ENCODE data around the gene CSF2RB. TPM values are rescaled to one million over a fixed set of nuclear protein-coding genes. Genes with fewer than 3 reads are reported as not detected.

The CSF2RB gene
- total RNA-seq, 2 donors from 2014 or later, result not detected

DNA sequence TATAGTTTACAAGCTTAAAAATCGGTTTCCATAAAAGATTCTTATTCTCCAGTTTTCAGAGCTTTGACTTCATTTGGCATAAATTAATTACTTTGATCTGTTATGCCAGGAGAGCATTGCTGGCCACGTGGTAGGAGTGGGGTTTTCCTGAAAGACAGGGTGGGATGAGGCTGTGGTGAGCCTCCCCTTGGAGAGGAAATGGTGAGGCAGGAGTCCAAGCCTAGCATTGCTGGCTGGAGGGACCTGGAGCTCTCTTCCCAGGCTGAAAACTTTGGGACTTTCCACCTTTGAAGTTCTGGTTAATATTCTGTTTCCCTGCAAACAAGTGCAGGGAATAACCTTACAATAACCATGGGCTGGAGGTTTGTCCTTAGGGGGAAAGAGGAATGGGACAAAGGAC, 21.1 kb upstream of the CSF2RB start:
- Histone ChIP-seq H3K27me3 (ENCODE audit: control insufficient read depth, insufficient read depth, low read length, poor library complexity, severe bottlenecking) (no peaks in the 10 kb centered on the region), H3K4me1 (ENCODE audit: control insufficient read depth, insufficient read depth, low read length) (no peaks in the 10 kb centered on the region), H3K4me3 (ENCODE audit: low read length) (no peak overlapping the region), H3K36me3 (ENCODE audit: control insufficient read depth, insufficient read depth, low read length) (no peaks in the 10 kb centered on the region), H3K27ac (ENCODE audit: low read depth, low read length) (no peak overlapping the region), H3K9me3 (ENCODE audit: control insufficient read depth, low read length) (peaks cover 14% of the 10 kb centered on the region), H3K9ac (ENCODE audit: extremely low read depth, low read length, poor library complexity, severe bottlenecking) (no peak overlapping the region)
- no peak overlapping the region for H3K27ac Mint-ChIP-seq
- H3K36me3 Mint-ChIP-seq (ENCODE audit: low read depth), result no peaks in the 10 kb centered on the region
- H3K4me1 Mint-ChIP-seq, result no peaks in the 10 kb centered on the region
- H3K27me3 Mint-ChIP-seq (ENCODE audit: insufficient read depth), result peaks cover 16% of the 10 kb centered on the region
- DNase-seq, result no peak
- no peak overlapping the region for H3K4me3 Mint-ChIP-seq
- peaks cover 24% of the 10 kb centered on the region for H3K9me3 Mint-ChIP-seq
- WGBS, 2 experiments (ENCODE audit: insufficient coverage in 1 of 2, insufficient read length in 1 of 2), result 57 to 63% methylated on average over 1 to 2 of the region's 2 CpGs
- TF ChIP-seq CTCF (conservative IDR thresholded peaks at IDR 0.05), result no peak

DNA sequence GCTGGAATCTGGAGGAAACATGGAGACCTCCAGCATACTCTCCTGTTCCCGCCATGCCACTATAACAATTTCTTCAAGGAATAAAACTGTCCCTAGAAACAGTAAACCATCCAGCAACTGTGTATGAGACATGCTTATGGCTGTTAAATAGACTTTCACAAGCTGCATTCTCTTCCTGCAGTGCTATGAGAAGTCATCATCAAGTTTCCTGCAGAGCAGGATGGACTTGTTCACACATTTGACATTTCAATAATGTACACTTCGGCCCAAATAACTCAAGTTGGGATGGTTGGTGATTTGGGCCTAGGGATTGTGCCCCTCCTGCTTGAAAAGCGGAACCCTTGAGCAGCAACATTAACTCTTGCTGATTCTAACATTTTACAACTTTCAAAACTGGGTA, 20.2 kb upstream of the CSF2RB start:
- no peaks in the 10 kb centered on the region for H3K36me3 Mint-ChIP-seq (ENCODE audit: low read depth)
- H3K27me3 Mint-ChIP-seq (ENCODE audit: insufficient read depth), result peaks cover 16% of the 10 kb centered on the region
- Histone ChIP-seq H3K27ac (ENCODE audit: low read depth, low read length) (no peak overlapping the region), H3K36me3 (ENCODE audit: control insufficient read depth, insufficient read depth, low read length) (no peaks in the 10 kb centered on the region), H3K9me3 (ENCODE audit: control insufficient read depth, low read length) (peaks cover 14% of the 10 kb centered on the region), H3K4me3 (ENCODE audit: low read length) (no peak overlapping the region), H3K4me1 (ENCODE audit: control insufficient read depth, insufficient read depth, low read length) (no peaks in the 10 kb centered on the region), H3K9ac (ENCODE audit: extremely low read depth, low read length, poor library complexity, severe bottlenecking) (no peak overlapping the region), H3K27me3 (ENCODE audit: control insufficient read depth, insufficient read depth, low read length, poor library complexity, severe bottlenecking) (no peaks in the 10 kb centered on the region)
- TF ChIP-seq CTCF (conservative IDR thresholded peaks at IDR 0.05), result no peak
- H3K4me3 Mint-ChIP-seq, result no peak overlapping the region
- H3K27ac Mint-ChIP-seq, result no peak overlapping the region
- H3K9me3 Mint-ChIP-seq, result peaks cover 25% of the 10 kb centered on the region
- no peaks in the 10 kb centered on the region for H3K4me1 Mint-ChIP-seq
- 88 to 94% methylated on average over 2 to 3 of the region's 3 CpGs for WGBS, 2 experiments (ENCODE audit: insufficient coverage in 1 of 2, insufficient read length in 1 of 2)
- no peak for DNase-seq

DNA sequence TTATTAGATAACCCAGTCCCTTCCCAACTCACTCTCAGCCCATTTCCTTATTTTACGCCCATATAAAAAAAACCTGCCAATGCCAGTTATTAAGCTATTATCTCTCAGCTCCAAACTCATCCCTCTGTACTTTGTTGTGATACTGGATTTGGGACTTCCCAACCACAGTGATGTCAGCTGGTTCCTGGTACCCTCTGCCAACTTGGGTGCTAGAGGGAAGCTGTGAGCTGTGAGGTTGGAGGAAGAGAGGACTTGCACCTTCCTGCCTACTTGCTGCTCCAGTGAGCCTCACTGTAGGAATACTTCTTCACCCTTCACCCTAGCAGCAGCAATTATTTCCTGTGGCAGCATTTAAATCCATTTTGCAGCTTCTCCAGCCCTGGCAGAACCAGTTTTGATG, 19.2 kb upstream of the CSF2RB start:
- H3K4me3 Mint-ChIP-seq, result no peak overlapping the region
- WGBS, 2 experiments (ENCODE audit: insufficient coverage in 1 of 2, insufficient read length in 1 of 2), result 84 to 100% methylated on average over 1 of the region's 1 CpG
- H3K27me3 ChIP-seq (ENCODE audit: control insufficient read depth, insufficient read depth, low read length, poor library complexity, severe bottlenecking), result no peaks in the 10 kb centered on the region
- no peak overlapping the region for H3K27ac ChIP-seq (ENCODE audit: low read depth, low read length)
- H3K4me3 ChIP-seq (ENCODE audit: low read length), result no peak overlapping the region
- no peaks in the 10 kb centered on the region for H3K4me1 ChIP-seq (ENCODE audit: control insufficient read depth, insufficient read depth, low read length)
- H3K27me3 Mint-ChIP-seq (ENCODE audit: insufficient read depth), result peaks cover 17% of the 10 kb centered on the region
- no peaks in the 10 kb centered on the region for H3K36me3 ChIP-seq (ENCODE audit: control insufficient read depth, insufficient read depth, low read length)
- peaks cover 20% of the 10 kb centered on the region for H3K9me3 Mint-ChIP-seq
- no peaks in the 10 kb centered on the region for H3K4me1 Mint-ChIP-seq
- no peak for TF ChIP-seq CTCF (conservative IDR thresholded peaks at IDR 0.05)
- H3K27ac Mint-ChIP-seq, result no peak overlapping the region
- H3K36me3 Mint-ChIP-seq (ENCODE audit: low read depth), result no peaks in the 10 kb centered on the region
- no peak for DNase-seq
- peaks cover 8% of the 10 kb centered on the region for H3K9me3 ChIP-seq (ENCODE audit: control insufficient read depth, low read length)
- no peak overlapping the region for H3K9ac ChIP-seq (ENCODE audit: extremely low read depth, low read length, poor library complexity, severe bottlenecking)
